GM11168 (cell line): ENCODE data around the gene FADS6.

Experiments
- in situ Hi-C: fragments of 300-500 bp; cut with MboI; formaldehyde crosslinking; loops from one replicate; pipeline ENCODE4 v1.12.0; 2022; ENCODE audit warnings: low sequenced_read_pairs; ENCODE audit not compliant: unreplicated experiment

The FADS6 gene

GRCh38 chr17:74892013-74892841 lies 1.2 kb downstream of the FADS6 start:
- in situ Hi-C loops, result no loop called here

DNA sequence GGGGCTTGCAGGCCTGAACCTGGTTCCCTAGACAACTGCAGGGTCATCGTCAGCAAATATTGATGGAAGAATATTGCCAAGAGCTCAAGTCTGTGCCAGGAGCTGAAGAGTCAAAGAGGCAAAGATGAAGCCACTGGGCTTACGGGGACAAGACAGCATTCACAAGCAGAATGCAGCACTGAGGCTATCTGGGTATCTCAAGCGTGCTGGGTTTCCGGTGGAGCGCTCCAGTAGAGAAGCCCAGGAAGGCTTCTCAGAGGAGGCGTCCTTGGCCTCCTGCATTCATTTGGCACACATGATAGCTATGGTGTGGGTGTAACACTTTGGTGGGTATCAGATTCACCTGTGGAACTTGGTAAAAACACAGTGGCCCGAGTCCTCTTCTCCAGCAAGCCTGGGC lies 2.9 kb downstream of the FADS6 start:
- in situ Hi-C loops, result no loop called here

DNA sequence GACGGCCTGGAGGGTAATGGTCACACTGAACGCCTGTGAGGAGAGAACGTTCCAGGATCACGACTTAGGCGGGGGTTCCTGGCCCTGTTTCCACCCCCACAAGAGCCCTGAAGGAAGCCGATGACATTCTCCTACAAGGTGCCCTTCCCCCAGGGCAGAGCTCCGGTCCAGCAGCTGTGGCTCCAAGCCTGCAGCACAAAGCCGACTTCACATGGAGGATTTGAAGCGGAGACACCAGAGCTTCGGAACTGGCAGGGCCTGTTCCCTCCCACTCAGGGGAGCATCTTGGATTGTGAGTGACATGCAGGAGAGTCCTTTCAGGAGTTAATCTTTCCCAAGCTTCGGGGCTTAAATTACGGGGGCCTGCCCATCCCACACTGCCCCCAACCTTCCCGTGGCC lies 5.0 kb downstream of the FADS6 start:
- in situ Hi-C loops, result no loop called here

GRCh38 chr17:74883241-74883745 lies 10.1 kb downstream of the FADS6 start:
- in situ Hi-C loops, result no loop called here

DNA sequence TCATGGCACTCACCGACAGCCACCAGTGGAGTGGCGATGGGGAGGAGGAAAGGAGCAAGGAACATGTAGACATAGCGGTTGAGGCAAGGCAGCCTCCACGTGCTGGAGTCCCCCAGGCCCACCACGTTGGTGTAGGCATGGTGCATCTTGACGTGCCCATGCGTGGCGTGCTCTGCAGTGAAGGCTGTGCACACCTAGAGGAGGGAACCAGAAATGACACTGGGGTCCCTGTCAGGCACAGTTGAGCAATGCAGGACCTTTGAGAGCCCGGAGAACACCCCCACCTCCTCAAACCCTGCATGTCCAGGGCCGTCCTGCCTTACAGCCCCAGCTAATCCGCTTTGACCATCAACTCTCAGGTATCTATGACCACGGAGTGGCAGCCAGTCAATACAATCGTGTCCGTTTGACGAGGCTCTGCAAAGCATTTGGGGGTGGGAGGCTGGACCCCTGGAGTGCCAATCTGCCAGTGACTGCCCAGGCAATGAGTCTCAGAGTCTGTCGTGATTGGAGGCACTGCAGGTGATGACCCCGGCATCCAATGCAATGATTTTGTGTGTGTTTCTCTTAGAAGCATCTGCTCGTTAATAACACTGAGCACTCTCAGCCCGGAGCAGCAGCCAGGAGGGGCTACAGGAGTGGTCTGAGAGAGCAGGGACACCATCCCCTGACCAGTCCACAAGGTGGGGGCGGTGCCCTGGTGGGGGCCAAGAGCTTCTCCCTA lies 10.8 kb downstream of the FADS6 start:
- in situ Hi-C loops, result no loop called here

- in situ Hi-C loops, result no loop called here
Measured at GRCh38 chr17:74881073-74881472, 12.4 kb downstream of the FADS6 start.

GRCh38 chr17:74879308-74879707 lies 14.1 kb downstream of the FADS6 start:
- in situ Hi-C loops, result no loop called here

DNA sequence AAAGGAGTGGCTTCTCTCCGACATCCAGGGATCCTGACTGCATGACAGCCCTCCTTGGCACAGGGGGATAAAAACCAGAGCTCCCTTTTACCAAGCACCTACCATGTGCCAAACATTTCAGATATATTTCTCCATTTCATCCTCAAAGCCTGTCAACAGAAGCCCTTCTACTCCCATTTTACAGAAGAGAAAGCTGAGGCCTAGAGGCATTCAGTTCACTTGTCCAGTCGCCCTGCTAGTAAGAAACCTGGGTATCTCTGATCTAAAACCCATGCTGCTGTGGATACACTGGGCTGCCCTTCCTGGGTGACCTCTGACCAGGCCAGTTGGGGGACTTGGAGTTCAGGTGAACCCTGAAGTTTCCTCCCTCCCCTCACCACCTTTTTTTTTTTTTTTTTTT lies 14.8 kb downstream of the FADS6 start:
- in situ Hi-C loops, result no loop called here

GRCh38 chr17:74877592-74878548 lies 15.6 kb downstream of the FADS6 start:
- in situ Hi-C loops, result no loop called here

GRCh38 chr17:74875977-74876593 lies 17.3 kb downstream of the FADS6 start:
- in situ Hi-C loops, result no loop called here

DNA sequence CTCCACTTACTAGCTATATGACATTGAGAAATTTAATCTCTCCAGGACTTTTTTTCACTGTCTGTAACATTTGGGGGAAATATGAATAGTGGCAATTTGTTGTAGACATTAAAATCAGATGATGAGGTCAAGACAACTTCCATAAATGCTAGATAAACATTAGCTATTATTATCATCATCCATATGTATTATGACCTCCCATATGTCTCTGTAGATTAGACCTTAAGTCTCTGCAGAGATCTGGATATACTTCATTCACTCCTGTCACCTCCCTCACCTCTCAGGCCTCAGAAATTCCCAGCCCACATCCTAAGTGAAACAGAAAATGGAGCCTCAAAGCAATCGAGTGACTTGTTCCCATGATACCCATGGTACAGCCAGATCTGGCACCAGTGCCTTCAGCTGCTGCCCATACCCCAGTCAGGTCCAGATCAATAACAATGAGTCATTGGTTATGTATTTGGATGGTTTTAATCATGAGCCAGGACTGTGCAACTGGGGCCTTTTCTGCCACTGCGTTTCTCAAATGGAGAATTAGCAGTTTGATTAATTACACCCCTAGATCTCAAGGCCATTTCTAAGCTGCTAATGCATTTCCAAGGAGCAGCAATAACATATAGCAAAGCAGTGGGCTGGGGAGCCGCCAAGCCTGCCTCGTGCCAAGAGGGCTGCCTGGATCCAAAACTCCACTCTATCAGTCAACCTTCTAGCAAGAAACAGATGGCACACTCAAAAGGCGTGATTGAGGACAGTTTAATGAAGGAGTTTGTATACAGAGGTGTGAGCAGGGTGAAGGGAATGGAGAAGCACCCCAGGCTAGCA lies 18.1 kb downstream of the FADS6 start:
- in situ Hi-C loops, result no loop called here

DNA sequence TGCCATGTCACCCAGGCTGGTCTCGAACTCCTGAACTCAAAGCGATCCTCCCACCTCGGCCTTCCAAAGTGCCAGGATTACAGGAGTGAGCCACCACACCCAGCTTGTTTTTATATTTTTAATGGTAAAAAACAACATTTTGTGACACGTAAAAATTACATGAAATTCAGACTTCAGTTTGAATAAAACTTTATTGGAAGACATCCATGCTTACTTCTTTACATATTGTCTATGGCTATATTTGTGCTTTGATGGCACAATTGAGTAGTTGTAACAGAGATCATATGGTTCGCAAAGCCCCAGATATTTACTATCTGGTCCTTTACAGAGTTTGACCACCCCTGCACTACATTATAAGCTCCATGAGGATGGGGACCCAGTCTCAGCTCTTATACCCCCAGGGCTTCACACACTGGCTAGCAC lies 18.8 kb downstream of the FADS6 start:
- in situ Hi-C loops, result no loop called here

DNA sequence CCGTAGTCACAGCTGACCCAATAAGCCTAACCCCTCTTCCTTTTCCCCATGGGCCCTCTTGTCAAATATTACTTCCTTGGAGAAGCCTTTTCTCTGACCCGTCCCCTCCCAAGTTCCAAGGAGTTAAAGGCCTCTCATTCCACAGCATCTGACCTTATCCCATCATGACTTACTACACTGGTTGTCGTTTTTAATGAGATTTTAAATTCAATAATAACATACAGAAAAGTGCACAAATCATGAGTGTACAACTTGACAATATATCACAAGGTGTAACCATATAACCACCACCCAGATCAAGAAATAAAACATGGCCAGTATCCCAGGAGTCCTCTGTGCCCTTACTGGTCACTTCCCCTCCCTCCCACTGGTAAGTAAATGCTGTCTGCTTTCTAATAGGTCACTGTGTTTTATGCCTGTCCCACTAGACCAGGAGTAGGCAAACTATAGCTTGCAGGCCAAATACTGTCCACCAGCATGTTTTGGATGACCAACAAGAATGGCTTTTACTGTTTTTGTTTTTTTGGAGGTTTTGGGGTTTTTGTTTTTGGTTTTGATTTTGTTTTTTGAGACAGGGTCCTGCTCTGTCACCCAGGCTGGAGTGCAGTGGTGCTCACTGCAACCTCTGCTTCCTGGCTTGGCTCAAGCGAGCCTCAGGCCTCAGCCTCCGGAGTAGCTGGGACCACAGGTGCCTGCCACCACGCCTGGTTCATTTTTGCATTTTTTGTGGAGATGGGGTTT lies 19.4 kb downstream of the FADS6 start:
- in situ Hi-C loops, result no loop called here

DNA sequence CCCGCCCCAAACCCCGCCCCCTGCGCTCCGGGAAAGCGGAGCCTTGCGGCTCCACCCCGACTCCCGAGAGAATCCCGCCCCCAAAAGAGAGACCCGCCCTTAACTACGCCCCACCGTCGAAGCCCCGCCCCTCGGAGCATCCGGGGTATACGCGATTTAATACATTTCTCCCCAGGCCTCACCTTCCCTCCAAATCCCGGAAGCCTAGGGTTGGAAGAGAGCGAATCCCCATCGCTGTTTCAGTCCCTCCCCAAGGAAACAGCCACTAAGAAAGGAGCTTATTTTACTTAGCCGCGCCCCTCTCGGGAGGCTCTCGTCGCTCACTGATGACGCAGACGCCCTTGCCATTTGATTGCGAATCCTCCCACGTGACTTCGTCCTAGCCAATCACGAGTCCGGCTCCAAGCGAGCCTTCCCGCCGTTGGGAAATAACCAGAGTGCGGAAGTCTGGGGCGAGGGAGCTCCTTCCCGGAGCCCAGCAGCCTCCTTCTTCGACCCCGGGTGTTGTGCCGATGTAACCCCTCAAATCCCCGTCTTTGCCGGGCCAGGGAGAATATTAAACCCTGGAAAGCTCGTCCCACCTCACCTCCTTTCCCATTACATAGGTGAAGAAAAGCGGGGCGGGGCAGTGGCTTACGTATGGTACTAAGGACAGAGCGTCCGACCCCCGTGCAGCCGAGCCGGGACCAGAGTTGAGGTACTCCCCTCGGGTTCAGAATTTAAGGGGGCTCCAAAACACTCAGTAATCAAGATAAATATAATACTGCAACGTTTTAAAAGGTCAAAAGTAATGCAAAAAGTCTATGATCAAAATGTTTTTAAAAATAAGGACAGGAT lies 20.2 kb downstream of the FADS6 start:
- in situ Hi-C loops, result no loop called here

DNA sequence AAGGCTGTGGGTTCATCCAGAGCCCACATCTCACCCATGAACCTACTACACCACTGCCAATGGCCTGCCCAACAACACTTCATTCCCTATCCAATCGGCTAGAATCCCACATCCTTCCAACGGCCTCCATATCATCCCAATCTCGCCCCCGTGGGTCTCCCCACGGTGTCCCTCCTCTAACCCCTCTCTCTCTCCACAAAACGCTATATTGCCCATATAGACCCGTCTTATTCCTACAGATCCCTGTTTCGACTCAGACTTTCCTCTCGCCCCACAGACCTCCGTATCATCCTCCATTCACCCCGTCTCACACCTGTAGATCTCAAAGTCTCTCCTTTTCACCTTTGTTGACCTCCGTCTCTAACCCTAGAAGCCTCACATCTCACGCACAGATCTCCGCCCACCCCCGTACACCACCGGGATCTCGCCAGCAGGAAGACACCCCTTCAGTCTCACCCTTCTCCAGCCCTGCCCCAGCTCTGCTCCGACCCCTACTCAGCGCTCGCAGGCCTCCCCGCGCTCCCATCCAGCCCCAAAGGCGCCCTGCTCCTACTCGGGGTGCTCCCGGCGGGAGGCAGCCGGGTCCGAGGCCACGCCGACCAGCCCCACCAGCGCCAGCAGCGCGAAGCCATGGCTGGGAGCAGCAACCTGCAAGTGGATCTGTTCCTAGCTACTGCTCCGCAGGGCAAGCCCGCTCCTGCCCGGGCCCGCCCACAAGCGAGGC lies 21.0 kb downstream of the FADS6 start, which contains the start of gene FDXR:
Gene FDXR (minus strand): TSS at position 682 of the 724 bp plus-strand sequence. CDS start 50 bp downstream, at position 632.
- in situ Hi-C loops, result no loop called here

DNA sequence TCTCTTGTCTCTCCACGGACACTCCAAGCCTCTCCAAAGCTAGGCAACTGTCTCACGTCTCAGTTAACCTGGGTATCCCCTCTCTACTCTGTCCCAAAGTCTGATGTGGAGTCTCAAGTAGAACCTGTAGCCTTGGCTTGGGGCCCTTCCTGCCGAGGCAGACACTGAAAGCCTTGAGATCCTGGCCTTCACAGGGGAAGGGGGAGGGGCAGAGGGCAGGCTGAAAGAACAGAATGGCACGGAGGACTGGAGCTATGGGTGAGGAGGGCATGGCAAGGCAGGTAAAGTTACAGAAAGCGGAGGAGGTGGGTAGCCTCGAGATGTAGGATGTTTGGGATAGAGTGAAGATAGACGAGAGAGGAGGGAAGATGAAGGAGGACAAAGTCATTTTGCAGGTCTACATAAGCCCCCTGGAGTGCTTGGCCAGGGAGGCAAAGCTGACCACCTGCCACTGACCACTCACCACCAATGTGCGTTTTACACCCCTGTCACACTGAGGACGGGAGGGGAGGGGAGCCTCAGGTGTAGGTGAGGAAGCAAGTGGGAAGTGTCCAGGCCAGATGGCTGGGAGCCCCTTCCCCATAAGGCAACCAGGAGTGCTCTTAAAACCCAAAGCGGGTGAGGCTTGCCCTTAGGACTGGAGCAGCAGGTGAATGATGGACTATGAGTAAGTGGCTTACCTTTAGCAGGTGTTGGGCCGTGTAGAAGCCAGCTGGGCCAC lies 21.9 kb downstream of the FADS6 start:
- in situ Hi-C loops, result no loop called here
